B cell (primary cell): ENCODE data around the gene CEP350. TPM values are rescaled to one million over a fixed set of nuclear protein-coding genes. Genes with fewer than 3 reads are reported as not detected.

ENCODE experiments used
- ATAC-seq: fragments of 200-7000 bp; cut with Tn5 transposase; one replicate; pipeline ENCODE4 v1.10.0; 2021; ENCODE audit warnings: low read depth, mild to moderate bottlenecking, moderate number of reproducible peaks, moderate library complexity
- CTCF ChIA-PET: fragments of 350-600 bp; sonication (Branson Sonifier 250); formaldehyde crosslinking; loops from one replicate; lab custom pipeline; 2021; ENCODE audit warnings: antibody characterized with exemption, inconsistent platforms; lab: Charles Lee
- POLR2A ChIA-PET: fragments of 350-600 bp; sonication (Branson Sonifier 250); formaldehyde crosslinking; loops from one replicate; lab custom pipeline; 2021; ENCODE audit warnings: antibody characterized with exemption; lab: Charles Lee
- DNase-seq: peaks from one replicate; pipeline ENCODE4 v3.0.0; 2013
- H2AFZ ChIP-seq: 2 replicates; pipeline ENCODE4 v1.6.1; 2012; ENCODE audit warnings: mild to moderate bottlenecking, low read depth, low read length; ENCODE audit not compliant: insufficient read depth, poor library complexity, severe bottlenecking
- H3K27ac ChIP-seq, 2 donors: 1 replicate in 1 of 2; 2 replicates in 1 of 2; pipeline ENCODE4 v1.5.1; 2012 to 2013; ENCODE audit warnings: low read length in 2 of 2, mild to moderate bottlenecking in 2 of 2, moderate library complexity in 1 of 2
- H3K27me3 ChIP-seq, 4 experiments: fragments of 200-600 bp in 1 of 4; sonication (generic) in 1 of 4; replicated peaks in 1 of 4; 1 replicate in 2 of 4; 2 replicates in 2 of 4; pipeline versions ENCODE4 v1.6.1 to v1.7.0; 2013 to 2016; ENCODE audit warnings: low read length in 3 of 4, mild to moderate bottlenecking in 2 of 4, mixed read lengths in 1 of 4, moderate library complexity in 1 of 4; ENCODE audit not compliant: insufficient read depth in 4 of 4, control insufficient read depth in 3 of 4; ENCODE audit errors: control extremely low read depth in 1 of 4
- H3K36me3 ChIP-seq, 2 experiments: replicated peaks in 1 of 2; 1 replicate in 1 of 2; 2 replicates in 1 of 2; pipeline versions ENCODE4 v1.6.1 to v1.7.1; 2013; ENCODE audit warnings: low read length in 1 of 2; ENCODE audit not compliant: insufficient read depth in 2 of 2, control insufficient read depth in 1 of 2; ENCODE audit errors: control extremely low read depth in 1 of 2, extremely low read depth in 1 of 2
- H3K4me1 ChIP-seq, 2 donors: fragments of 200-600 bp in 1 of 2; sonication (generic) in 1 of 2; 1 replicate in 1 of 2; 2 replicates in 1 of 2; pipeline versions ENCODE4 v1.5.1 to v1.6.1; 2013 to 2017; ENCODE audit warnings: low read length in 2 of 2; ENCODE audit not compliant: control insufficient read depth in 2 of 2, insufficient read depth in 2 of 2
- H3K4me2 ChIP-seq: replicated peaks from 2 replicates; pipeline ENCODE3; 2012; ENCODE audit warnings: mild to moderate bottlenecking, low read depth, low read length; ENCODE audit not compliant: poor library complexity, severe bottlenecking
- H3K4me3 ChIP-seq, 5 experiments: fragments of 200-600 bp in 1 of 5; sonication (generic) in 1 of 5; 1 replicate in 3 of 5; 2 replicates in 2 of 5; pipeline versions ENCODE4 v1.5.1 to v1.7.0; 2011 to 2016; ENCODE audit warnings: low read length in 4 of 5, mild to moderate bottlenecking in 4 of 5, low read depth in 2 of 5, control low read depth in 1 of 5, moderate library complexity in 1 of 5; ENCODE audit not compliant: insufficient read depth in 1 of 5; ENCODE audit errors: control extremely low read depth in 1 of 5, extremely low read depth in 1 of 5
- H3K79me2 ChIP-seq: fragments of 200-600 bp; sonication (generic); one replicate; pipeline ENCODE4 v1.6.0; 2016; ENCODE audit warnings: low read length; ENCODE audit not compliant: control insufficient read depth, insufficient read depth
- H3K9ac ChIP-seq: fragments of 200-600 bp; sonication (generic); 2 replicates; pipeline ENCODE4 v1.6.1; 2017; ENCODE audit warnings: mild to moderate bottlenecking, low read length, moderate library complexity
- H3K9me3 ChIP-seq, 3 donors: one replicate each; pipeline versions ENCODE4 v1.6.1 to v1.7.1; 2013; ENCODE audit warnings: low read length in 2 of 3; ENCODE audit not compliant: control insufficient read depth in 2 of 3, insufficient read depth in 1 of 3; ENCODE audit errors: control extremely low read depth in 1 of 3
- H4K20me1 ChIP-seq: 2 replicates; pipeline ENCODE4 v1.6.0; 2012; ENCODE audit warnings: mild to moderate bottlenecking, low read length; ENCODE audit not compliant: insufficient read depth, control insufficient read depth, poor library complexity, severe bottlenecking
- H3K27ac Mint-ChIP-seq: one replicate; pipeline ENCODE4 v1.8.0; 2021; ENCODE audit warnings: mixed read lengths
- H3K27me3 Mint-ChIP-seq: one replicate; pipeline ENCODE4 v1.8.0; 2021; ENCODE audit warnings: mixed read lengths
- H3K4me1 Mint-ChIP-seq: one replicate; pipeline ENCODE4 v1.8.0; 2021; ENCODE audit warnings: mixed read lengths
- H3K4me3 Mint-ChIP-seq: one replicate; pipeline ENCODE4 v1.8.0; 2021; ENCODE audit warnings: mixed read lengths
- H3K9me3 Mint-ChIP-seq: one replicate; pipeline ENCODE4 v1.8.0; 2022; ENCODE audit warnings: mixed read lengths; ENCODE audit not compliant: insufficient read depth
- EZH2 ChIP-seq: IDR thresholded peaks from 2 replicates; pipeline ENCODE4 v1.6.1; 2012; ENCODE audit warnings: borderline replicate concordance, low read depth, mild to moderate bottlenecking, moderate library complexity, low read length; ENCODE audit not compliant: insufficient read depth, poor library complexity, severe bottlenecking
- WGBS: methylation state at CpG from one replicate; pipeline ENCODE4 v1.1.5; 2013; ENCODE audit warnings: missing lambda C conversion rate; ENCODE audit not compliant: insufficient coverage; 5-methylcytosine and 5-hydroxymethylcytosine counted together
- intact Hi-C: fragments of 100-400 bp; cut with micrococcal nuclease; formaldehyde crosslinking; loops from one replicate; pipeline ENCODE4 v1.10.0; 2022
- polyA plus RNA-seq: library from polyadenylated mRNA; depleted of rRNA; stranded (reverse); fragments of >200 nt; gene quantifications from 2 replicates; pipeline ENCODE4 v1.2.3, GENCODE V29; 2012
- total RNA-seq, 2 donors: library from RNA; stranded (reverse); fragments of 120-200 nt in 1 of 2; gene quantifications; 1 replicate in 1 of 2; 2 replicates in 1 of 2; pipeline versions ENCODE4 v1.2.3 to v1.2.4, GENCODE V29; 2013 to 2022
- TF ChIP-seq, protein P1 (sequence below): fragments of 200-600 bp; IDR thresholded peaks from one replicate; pipeline ENCODE4 v1.8.0; 2022; ENCODE audit warnings: antibody characterized with exemption, mild to moderate bottlenecking

Gene CEP350
- total and polyA plus RNA-seq, 2 donors (not counting 1 experiment from before 2014, with no cell fraction given) = 7.4 to 92.3 TPM

- 0% methylated on average over 1 of the region's 7 CpGs for WGBS
- H2AFZ ChIP-seq = peak overlapping the region; percentile 94
- no peak for DNase-seq
- TF ChIP-seq EZH2 = no peak
- TF ChIP-seq, protein P1, sequence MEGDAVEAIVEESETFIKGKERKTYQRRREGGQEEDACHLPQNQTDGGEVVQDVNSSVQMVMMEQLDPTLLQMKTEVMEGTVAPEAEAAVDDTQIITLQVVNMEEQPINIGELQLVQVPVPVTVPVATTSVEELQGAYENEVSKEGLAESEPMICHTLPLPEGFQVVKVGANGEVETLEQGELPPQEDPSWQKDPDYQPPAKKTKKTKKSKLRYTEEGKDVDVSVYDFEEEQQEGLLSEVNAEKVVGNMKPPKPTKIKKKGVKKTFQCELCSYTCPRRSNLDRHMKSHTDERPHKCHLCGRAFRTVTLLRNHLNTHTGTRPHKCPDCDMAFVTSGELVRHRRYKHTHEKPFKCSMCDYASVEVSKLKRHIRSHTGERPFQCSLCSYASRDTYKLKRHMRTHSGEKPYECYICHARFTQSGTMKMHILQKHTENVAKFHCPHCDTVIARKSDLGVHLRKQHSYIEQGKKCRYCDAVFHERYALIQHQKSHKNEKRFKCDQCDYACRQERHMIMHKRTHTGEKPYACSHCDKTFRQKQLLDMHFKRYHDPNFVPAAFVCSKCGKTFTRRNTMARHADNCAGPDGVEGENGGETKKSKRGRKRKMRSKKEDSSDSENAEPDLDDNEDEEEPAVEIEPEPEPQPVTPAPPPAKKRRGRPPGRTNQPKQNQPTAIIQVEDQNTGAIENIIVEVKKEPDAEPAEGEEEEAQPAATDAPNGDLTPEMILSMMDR = no peak
- H3K4me3 Mint-ChIP-seq = peak overlapping the region; percentile 96
- peaks cover 18% of the 10 kb centered on the region for H3K79me2 ChIP-seq
- no peak for ATAC-seq
- peak overlapping the region; percentile 84 for H3K27ac Mint-ChIP-seq
- POLR2A ChIA-PET = interaction anchor here (1.8 kb wide), 1 partner anchor 271 kb away, joined by 18 read pairs; the partner anchor contains the start of gene TOR1AIP1
- H3K4me3 ChIP-seq = peak overlapping the region; percentile 58 to 89 (median 84)
- H3K27me3 ChIP-seq = no peaks in the 10 kb centered on the region
- no peaks in the 10 kb centered on the region for H3K36me3 ChIP-seq
- H3K27ac ChIP-seq = peak overlapping the region; percentile 21 to 65
- H3K9me3 Mint-ChIP-seq = no peaks in the 10 kb centered on the region
- CTCF ChIA-PET = interaction anchor here (0.9 to 3.7 kb wide), 4 partner anchors 14 to 339 kb away, joined by 3 to 16 read pairs (median 5); no protein-coding TSS in a partner anchor
- H3K9me3 ChIP-seq = no peaks in the 10 kb centered on the region
- intact Hi-C loops = loop anchor here (1.0 to 2.0 kb wide), 3 partner anchors 200 to 479 kb away; partner anchors contain the start of genes CEP350, TOR1AIP1 and XPR1
- H3K4me2 ChIP-seq = peak overlapping the region; percentile 88
- peak overlapping the region; percentile 73 for H3K9ac ChIP-seq
- H4K20me1 ChIP-seq = no peaks in the 10 kb centered on the region
- no peaks in the 10 kb centered on the region for H3K27me3 Mint-ChIP-seq
- peaks cover 22 to 25% of the 10 kb centered on the region in 2 donors for H3K4me1 ChIP-seq
- H3K4me1 Mint-ChIP-seq = peaks cover 26% of the 10 kb centered on the region
Measured at GRCh38 chr1:180154003-180154324, 199.4 kb downstream of the CEP350 start.
